Stomach smooth muscle (tissue), 2 donors: ENCODE data around the gene MKNK1.

Source experiments
- H3K27ac ChIP-seq: one replicate; pipeline ENCODE4 v1.7.0; 2013; ENCODE audit warnings: mild to moderate bottlenecking, low read length, inconsistent platforms
- H3K27me3 ChIP-seq, 2 donors: one replicate each; pipeline ENCODE4 v1.7.0; 2013; ENCODE audit warnings: low read length in 2 of 2; ENCODE audit not compliant: insufficient read depth in 2 of 2, control insufficient read depth in 1 of 2
- H3K36me3 ChIP-seq, 2 donors: one replicate each; pipeline ENCODE4 v1.7.0; 2013; ENCODE audit warnings: low read length in 2 of 2; ENCODE audit not compliant: control insufficient read depth in 2 of 2, insufficient read depth in 2 of 2
- H3K4me1 ChIP-seq: one replicate; pipeline ENCODE4 v1.7.0; 2013; ENCODE audit warnings: low read length; ENCODE audit not compliant: control insufficient read depth, insufficient read depth
- H3K4me3 ChIP-seq, 2 donors: one replicate each; pipeline ENCODE4 v1.7.0; 2013; ENCODE audit warnings: low read length in 2 of 2
- H3K9ac ChIP-seq, 2 donors: one replicate each; pipeline ENCODE4 v1.7.0; 2013; ENCODE audit warnings: low read length in 2 of 2, mild to moderate bottlenecking in 1 of 2
- H3K9me3 ChIP-seq, 2 donors: one replicate each; pipeline ENCODE4 v1.7.0; 2013; ENCODE audit warnings: low read length in 2 of 2; ENCODE audit not compliant: control insufficient read depth in 2 of 2
- donor health status: healthy.
- donor health status: Pancreatic carcinoma.

The MKNK1 gene

DNA sequence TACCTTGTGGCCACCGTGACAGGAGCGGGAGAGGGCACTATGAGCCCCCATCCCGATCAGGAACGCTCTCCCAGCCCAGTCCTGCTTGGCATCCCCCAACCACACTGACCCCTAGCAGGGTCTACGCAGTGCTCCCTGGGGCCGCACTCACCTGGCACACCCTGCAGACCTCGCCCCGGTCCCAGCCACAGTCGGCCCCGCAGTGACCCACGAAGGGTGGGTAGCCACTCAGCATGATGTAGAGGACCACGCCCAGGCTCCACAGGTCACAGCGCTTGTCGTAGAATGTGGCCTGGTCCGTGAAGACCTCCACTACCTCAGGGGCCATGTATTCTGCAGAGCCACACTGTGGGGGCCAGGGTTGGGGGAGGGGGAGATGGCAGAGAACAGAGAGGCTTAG lies 41.6 kb downstream of the MKNK1 start:
- Histone ChIP-seq H3K27ac (no peak overlapping the region), H3K9me3 (no peaks in the 10 kb centered on the region), H3K4me3 (no peak overlapping the region), H3K27me3 (no peaks in the 10 kb centered on the region), H3K36me3 (peaks cover 28 to 49% of the 10 kb centered on the region in 2 donors), H3K9ac (no peak overlapping the region), H3K4me1 (no peaks in the 10 kb centered on the region)

DNA sequence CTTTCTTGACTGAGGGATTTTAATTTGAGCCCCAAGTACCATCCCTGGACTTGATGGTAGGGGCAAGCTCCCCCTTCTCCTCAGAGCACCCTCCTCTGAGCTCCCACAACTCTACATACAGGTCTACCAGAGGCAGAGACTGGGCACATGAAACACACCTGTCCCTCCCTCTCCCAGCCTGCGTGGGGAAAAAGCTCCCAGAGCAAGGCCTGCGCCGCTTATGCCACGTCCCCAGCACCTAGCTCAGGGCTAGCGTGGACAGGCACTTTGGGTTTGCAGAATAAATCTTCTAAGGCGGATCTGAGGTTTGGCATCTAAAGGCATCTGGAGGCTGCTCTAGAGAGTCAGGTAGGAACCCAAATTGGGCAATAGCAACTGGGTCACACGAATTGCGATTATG lies 45.1 kb downstream of the MKNK1 start:
- H3K27ac ChIP-seq: no peak overlapping the region
- H3K27me3 ChIP-seq: no peaks in the 10 kb centered on the region
- peaks cover 16 to 31% of the 10 kb centered on the region in 2 donors for H3K36me3 ChIP-seq
- H3K9me3 ChIP-seq: no peaks in the 10 kb centered on the region
- no peak overlapping the region for H3K9ac ChIP-seq
- H3K4me3 ChIP-seq: no peak overlapping the region
- H3K4me1 ChIP-seq: no peaks in the 10 kb centered on the region

DNA sequence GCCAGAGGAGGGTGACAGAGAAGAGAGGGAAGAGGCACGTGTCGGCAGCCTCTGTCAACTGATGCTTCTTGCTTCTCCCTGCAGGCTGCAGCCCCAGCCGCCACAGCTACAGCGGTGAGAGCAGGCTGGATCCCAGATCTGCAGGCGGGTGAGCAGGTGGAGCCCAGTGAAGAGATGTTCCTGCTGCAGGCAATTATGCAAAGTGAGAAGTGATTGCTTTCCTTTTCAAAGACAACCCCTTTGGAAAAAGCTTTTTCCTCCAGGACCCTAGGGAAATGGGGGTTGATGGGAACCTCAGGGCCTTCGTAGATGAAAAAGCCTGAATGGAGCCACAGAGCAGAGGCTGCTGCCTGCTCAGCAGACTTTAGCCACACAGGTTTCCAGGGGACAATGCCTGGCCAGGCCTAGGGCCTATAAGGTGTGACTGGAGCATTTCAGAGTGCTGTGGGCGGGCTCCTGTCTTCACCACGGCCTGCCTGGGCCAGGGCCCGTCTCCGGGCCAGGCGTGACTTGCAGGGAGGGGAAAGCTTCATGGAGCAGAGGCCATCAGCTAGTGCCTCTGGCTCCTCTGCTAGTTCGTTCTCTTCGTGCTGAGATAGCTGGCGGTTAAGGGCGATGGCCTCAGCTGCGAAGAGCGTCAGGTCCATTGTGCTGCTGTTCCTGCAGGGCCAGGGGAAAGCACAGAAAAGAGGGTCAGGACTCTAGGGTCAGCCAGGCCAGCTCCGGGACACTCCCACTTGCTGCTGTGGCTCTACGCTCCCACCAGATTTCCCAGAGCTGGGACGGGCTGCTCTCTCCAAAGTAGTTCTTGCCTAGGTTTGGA lies 45.7 kb downstream of the MKNK1 start:
- Histone ChIP-seq H3K27me3 (no peaks in the 10 kb centered on the region), H3K9me3 (no peaks in the 10 kb centered on the region), H3K4me1 (no peaks in the 10 kb centered on the region), H3K27ac (no peak overlapping the region), H3K36me3 (peaks cover 16 to 31% of the 10 kb centered on the region in 2 donors), H3K9ac (no peak overlapping the region), H3K4me3 (no peak overlapping the region)

DNA sequence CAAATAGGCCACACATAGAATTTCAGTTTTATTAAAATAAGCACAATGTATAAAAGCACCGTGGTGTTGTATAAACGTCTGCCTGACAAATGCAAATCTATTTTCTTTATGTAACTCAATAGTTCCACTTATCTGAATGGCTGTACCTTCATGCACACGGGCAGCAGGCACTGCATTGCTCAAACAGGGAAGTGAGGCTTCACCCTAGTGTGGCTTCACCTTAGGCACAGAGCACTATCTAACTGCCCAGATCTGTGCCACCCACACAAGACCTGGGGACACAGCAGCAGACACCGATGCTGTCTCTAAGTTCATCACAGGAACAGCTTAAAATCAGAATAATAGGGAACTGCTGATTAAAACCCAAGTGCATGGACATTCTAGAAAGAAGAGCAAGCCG lies 46.7 kb downstream of the MKNK1 start:
- Histone ChIP-seq H3K9ac (no peak overlapping the region), H3K36me3 (peaks cover 10 to 22% of the 10 kb centered on the region in 2 donors), H3K4me1 (no peaks in the 10 kb centered on the region), H3K4me3 (no peak overlapping the region), H3K9me3 (no peaks in the 10 kb centered on the region), H3K27ac (no peak overlapping the region), H3K27me3 (no peaks in the 10 kb centered on the region)

DNA sequence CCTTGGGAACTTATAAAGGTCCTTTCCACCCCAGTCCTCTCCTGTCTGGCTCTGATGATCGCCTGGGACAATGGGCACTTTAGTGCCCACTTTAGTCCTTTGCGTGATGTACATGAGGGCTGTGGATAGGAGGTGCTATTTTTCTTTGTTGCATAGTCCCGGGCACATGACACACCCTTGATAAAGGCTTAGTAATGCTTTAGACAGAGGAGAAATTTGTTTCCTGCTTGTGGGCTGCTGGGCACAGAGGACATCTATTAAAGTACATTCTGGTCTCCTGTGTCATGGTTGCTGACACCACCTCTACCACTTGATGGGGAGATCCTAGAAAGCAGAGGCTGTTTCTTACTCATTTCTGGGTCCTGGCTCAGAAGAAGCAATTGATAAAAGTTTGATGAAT lies 47.2 kb downstream of the MKNK1 start:
- no peaks in the 10 kb centered on the region for H3K4me1 ChIP-seq
- H3K9me3 ChIP-seq: no peaks in the 10 kb centered on the region
- no peak overlapping the region for H3K27ac ChIP-seq
- no peak overlapping the region for H3K4me3 ChIP-seq
- H3K27me3 ChIP-seq: no peaks in the 10 kb centered on the region
- no peak overlapping the region for H3K9ac ChIP-seq
- peaks cover 8 to 20% of the 10 kb centered on the region in 2 donors for H3K36me3 ChIP-seq

DNA sequence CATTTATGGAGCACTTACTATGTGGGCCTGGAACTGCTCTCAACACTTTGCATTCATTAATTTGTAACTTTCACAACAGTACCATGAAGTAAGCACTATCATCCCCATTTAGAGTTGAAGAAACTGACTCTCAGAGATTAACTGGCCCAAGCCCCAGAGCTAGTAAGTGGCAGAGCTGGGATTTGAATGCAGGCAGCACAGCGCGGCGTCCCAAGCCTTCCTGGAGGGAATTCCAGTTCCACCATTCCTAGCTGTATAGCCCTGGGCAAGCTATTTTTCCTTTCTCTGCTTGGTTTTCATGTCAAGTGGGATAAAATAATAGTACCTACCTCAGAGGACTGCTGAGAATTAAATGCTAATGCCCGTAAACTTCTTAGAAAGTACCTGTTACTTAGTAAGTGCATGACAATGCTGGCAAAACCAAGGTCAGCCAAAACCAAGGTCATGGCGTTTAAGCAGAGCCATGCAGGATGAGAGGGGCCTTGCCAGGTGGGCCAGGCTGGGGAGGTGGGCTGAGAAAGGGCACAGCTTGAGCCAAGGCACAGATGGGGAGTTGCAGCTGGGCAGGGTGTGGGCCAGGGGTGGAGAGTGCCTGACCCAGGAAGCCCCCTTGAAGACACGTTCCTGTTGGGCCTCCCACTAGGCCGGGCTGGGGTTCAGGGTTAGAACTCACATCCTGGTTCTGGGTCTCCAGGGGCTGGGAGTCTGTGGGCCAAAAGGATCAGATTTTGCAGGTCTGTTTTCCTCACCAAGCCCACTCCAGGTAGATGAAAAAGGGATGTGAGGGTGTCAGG lies 48.0 kb downstream of the MKNK1 start:
- H3K4me1 ChIP-seq: no peaks in the 10 kb centered on the region

DNA sequence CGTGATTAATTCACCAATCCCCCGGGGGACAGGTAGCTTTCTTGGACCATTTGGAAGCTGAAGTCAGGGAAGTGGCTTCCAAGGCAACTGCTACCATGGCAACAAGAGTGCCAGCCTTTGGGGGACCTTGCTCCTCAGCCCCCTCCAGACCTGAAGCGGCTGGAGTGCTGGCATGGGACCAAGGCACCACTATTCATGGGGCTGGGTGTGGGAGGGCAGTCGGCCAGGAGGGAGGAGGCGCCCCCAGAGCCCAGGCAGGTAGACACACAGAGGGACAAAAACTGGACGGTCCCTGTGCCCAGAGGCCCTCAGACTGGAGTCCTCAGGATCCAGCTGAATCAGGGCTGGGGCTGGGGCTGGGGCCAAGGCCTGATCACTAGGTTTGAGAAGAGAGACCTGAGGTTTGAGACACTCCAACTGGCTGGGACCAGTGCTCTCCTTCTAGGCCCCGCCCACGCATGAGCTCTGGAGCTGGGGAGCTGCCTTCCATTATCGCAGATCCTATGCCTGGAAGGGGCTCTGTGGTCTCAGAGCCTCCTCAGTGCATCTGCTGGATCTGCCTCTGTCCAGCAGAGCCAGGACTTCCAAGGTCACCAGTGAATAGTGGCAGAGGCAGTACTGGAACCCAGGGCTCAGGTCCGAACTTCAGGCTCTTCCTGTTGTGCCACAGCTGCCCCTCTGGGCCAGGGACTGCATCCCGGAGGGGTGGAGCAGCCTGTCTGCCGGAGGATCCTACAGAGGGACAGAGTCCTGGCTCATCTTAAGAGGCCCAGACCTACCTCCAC lies 49.3 kb downstream of the MKNK1 start:
- peaks cover 2 to 8% of the 10 kb centered on the region in 2 donors for H3K36me3 ChIP-seq
- H3K27ac ChIP-seq: no peak overlapping the region
- H3K4me3 ChIP-seq: no peak overlapping the region
- no peaks in the 10 kb centered on the region for H3K9me3 ChIP-seq
- peaks cover 1% of the 10 kb centered on the region for H3K4me1 ChIP-seq
- no peaks in the 10 kb centered on the region for H3K27me3 ChIP-seq
- H3K9ac ChIP-seq: no peak overlapping the region

More for the DNA sequence above, 48.0 kb downstream of the MKNK1 start:
- Histone ChIP-seq H3K9ac (no peak overlapping the region), H3K27me3 (no peaks in the 10 kb centered on the region), H3K27ac (no peak overlapping the region), H3K9me3 (no peaks in the 10 kb centered on the region), H3K4me3 (no peak overlapping the region), H3K36me3 (peaks cover 2 to 12% of the 10 kb centered on the region in 2 donors)

DNA sequence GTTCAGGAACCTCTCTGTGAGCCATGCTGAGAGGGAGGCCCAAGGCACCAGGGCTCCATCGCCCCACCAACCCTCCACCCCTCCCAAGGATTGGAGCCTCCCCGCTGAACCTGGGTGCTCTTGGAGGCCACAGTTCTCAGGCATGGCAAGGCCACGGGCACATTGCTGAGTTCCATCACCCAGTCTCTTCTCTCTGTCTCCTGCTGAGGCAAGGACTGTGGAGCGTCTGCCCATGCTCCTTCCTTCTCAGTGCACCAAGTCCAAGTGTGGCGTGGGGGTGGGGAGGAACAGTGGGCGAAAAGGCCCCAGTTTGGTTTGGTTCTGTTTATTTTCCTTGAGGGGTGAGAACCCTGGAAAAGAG lies 49.9 kb downstream of the MKNK1 start:
- Histone ChIP-seq H3K27ac (no peak overlapping the region), H3K36me3 (peaks cover 2 to 8% of the 10 kb centered on the region in 2 donors), H3K27me3 (no peaks in the 10 kb centered on the region), H3K9ac (no peak overlapping the region), H3K9me3 (no peaks in the 10 kb centered on the region), H3K4me3 (no peak overlapping the region), H3K4me1 (peaks cover 7% of the 10 kb centered on the region)

DNA sequence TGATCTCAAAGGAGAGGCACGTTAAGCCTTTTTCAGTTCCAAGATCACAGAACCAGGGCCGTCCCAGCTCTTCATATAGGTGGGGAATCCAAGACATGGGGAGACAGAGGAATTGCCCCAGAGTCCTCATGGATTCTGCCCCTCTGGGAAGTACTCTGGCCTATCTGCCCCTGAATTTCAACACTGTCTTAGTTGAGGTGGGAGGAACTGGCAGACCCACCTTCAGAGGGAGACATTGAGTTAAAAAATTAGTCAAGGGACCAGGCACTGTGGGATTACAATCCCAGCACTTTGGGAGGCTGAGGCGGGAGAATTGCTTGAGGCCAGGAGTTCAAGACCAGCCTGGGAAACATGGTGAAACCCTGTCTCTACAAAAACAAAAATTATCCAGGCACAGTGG lies 50.6 kb downstream of the MKNK1 start:
- peaks cover 2 to 6% of the 10 kb centered on the region in 2 donors for H3K36me3 ChIP-seq
- H3K9ac ChIP-seq: no peak overlapping the region
- H3K27me3 ChIP-seq: no peaks in the 10 kb centered on the region
- peaks cover 9% of the 10 kb centered on the region for H3K4me1 ChIP-seq
- H3K4me3 ChIP-seq: no peak overlapping the region
- no peaks in the 10 kb centered on the region for H3K9me3 ChIP-seq
- no peak overlapping the region for H3K27ac ChIP-seq

DNA sequence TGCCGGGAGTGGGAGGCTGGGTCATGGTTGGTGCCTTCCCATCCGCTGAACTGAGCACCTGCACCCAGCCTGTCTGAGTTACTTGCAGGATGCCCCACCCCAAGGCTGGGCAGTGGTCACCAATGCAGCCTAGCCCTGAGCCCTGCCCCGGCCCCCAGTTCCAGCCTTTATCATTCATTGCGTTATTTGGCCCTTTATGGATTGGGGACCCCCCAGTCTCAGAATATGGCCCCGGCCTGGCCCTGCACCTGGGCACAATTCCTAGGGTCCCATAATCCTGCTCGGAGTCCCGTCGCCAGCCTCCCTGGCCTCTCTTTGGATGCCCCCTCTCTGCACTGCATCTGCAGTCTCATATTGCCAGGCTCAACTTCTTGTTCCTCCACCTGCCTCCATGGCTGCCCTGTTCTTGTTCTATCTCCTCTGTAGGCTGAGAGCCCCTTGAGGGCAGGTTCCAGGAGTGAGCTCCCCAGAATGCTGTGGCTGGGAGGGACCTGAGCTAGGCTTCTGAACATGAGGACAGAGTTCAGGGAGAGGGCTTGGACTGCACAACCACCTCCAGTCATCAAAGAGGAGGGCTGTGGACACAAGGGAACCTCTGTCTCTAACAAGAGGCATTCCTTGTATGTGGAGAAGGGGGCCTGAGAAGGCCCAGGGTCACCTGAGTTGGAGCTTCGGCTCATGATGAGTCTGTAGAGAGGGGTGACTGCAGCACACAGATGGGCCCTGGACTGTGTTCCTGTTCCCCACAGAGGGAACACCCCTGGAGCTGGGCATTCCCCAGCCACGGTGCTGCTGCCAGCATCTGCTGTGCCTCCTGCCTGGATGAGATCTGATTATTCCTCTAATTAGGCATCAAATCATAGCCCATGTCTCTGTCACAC lies 51.5 kb downstream of the MKNK1 start:
- H3K9ac ChIP-seq: no peak overlapping the region
- H3K4me1 ChIP-seq: peaks cover 9% of the 10 kb centered on the region
- peaks cover 0 to 2% of the 10 kb centered on the region in 2 donors for H3K27me3 ChIP-seq
- no peak overlapping the region for H3K4me3 ChIP-seq
- no peaks in the 10 kb centered on the region for H3K9me3 ChIP-seq
- H3K27ac ChIP-seq: no peak overlapping the region
- peaks cover 0 to 2% of the 10 kb centered on the region in 2 donors for H3K36me3 ChIP-seq
